Bronchial epithelial cell (primary cell): ENCODE results near the gene CCDC85C. TPM values are rescaled to one million over a fixed set of nuclear protein-coding genes. Genes with fewer than 3 reads are reported as not detected.
A peak's percentile ranks its signal among the peaks of the same experiment; 100 is the strongest.
"Not testable (repeated sequence)": the region's sequence is repeated elsewhere in the genome, so short reads cannot be mapped to it uniquely, and the experiment has no call there.

ENCODE experiments used
- DNase-seq: peaks from one replicate; pipeline ENCODE4 v3.0.0-alpha.2; 2010; ENCODE audit warnings: low read depth
- FAIRE-seq: peaks from 2 replicates; lab custom pipeline; 2011; peaks lifted over from hg19 to GRCh38; lab: Jason Lieb, UNC
- H3K27me3 ChIP-seq: 2 replicates; pipeline ENCODE4 v1.5.1; 2011; ENCODE audit warnings: low read length; ENCODE audit not compliant: control insufficient read depth, insufficient read depth
- H3K36me3 ChIP-seq: 2 replicates; pipeline ENCODE4 v1.5.1; 2011; ENCODE audit warnings: low read length; ENCODE audit not compliant: control insufficient read depth, insufficient read depth
- H3K4me3 ChIP-seq: 2 replicates; pipeline ENCODE4 v1.5.1; 2011; ENCODE audit warnings: mild to moderate bottlenecking, low read depth, low read length, control low read depth
- total RNA-seq: library from RNA; depleted of rRNA; stranded (reverse); fragments of >200 nt; gene quantifications from 2 replicates; pipeline ENCODE4 v1.2.1, GENCODE V29; 2014
- TF ChIP-seq, protein P1 (sequence below): IDR thresholded peaks from 2 replicates; pipeline ENCODE4 v1.5.1; 2011; ENCODE audit warnings: mild to moderate bottlenecking, moderate library complexity, low read length, control low read depth, inconsistent platforms; ENCODE audit not compliant: insufficient read depth, severe bottlenecking

Gene CCDC85C
- total RNA-seq, 1 donor from 2014 or later: 26.6 TPM

DNA sequence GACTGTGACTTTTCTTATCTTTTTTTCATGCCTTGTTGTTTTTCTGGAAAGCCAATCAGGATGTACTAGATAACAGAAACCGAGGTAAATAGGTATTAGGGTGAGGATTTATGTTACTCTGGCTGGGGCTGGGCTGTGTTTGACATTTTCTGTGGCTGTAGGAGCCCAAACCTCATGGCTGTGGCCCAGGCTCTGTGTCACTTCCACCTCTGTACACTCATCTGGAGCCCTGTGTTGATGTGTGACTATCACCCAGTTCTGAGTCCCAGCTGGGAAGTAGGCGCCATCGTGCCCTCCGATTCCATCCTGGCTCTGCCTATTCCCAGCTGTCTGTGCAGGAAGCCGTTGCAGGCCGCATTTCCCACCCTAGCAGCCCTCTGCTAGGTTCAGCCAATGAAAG lies 39.3 kb upstream of the CCDC85C start:
- peak; percentile 23 for FAIRE-seq
- no peak for DNase-seq
- H3K4me3 ChIP-seq: no peak overlapping the region
- peaks cover 2% of the 10 kb centered on the region for H3K27me3 ChIP-seq
- H3K36me3 ChIP-seq: no peaks in the 10 kb centered on the region
- TF ChIP-seq, protein P1, sequence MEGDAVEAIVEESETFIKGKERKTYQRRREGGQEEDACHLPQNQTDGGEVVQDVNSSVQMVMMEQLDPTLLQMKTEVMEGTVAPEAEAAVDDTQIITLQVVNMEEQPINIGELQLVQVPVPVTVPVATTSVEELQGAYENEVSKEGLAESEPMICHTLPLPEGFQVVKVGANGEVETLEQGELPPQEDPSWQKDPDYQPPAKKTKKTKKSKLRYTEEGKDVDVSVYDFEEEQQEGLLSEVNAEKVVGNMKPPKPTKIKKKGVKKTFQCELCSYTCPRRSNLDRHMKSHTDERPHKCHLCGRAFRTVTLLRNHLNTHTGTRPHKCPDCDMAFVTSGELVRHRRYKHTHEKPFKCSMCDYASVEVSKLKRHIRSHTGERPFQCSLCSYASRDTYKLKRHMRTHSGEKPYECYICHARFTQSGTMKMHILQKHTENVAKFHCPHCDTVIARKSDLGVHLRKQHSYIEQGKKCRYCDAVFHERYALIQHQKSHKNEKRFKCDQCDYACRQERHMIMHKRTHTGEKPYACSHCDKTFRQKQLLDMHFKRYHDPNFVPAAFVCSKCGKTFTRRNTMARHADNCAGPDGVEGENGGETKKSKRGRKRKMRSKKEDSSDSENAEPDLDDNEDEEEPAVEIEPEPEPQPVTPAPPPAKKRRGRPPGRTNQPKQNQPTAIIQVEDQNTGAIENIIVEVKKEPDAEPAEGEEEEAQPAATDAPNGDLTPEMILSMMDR: no peak

DNA sequence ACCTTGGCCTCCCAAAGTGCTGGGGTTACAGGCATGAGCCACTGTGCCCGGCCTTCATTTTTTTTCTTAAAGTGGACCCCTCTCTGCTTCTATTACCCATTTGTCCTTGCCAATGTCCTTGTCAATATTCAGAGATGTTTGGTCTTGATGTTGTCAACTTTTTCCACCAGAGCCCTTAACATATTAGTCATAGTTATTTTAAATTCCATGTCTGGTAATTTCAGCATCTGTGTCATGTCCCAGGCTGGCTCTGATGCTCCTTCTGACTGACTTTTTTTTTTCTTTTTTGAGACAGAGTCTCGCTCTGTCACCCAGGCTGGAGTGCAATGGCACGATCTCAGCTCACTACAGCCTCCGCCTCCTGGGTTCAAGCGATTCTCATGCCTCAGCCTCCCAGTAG lies 38.8 kb upstream of the CCDC85C start:
- H3K27me3 ChIP-seq, H3K36me3 ChIP-seq, DNase-seq, FAIRE-seq, H3K4me3 ChIP-seq: not testable (repeated sequence)

DNA sequence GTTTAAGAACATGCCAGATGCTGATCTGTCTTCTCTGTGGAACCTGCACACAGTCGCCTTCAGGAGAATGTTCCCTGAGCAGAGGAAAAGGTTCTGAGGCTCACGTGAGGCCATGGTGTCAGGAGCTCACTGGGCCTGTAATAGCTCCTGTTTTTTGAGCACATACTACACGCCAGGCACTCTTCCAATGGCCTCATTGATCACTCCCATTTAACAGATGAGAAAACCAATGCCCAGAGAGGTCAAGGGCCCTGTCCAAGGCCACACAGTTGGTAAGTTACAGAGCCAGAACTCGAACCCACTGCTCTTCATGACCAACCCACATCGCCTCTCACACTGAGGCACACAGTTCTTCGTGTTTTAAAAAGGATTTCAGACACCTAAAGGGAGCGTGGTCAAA lies 33.6 kb upstream of the CCDC85C start:
- Histone ChIP-seq H3K27me3 (no peaks in the 10 kb centered on the region), H3K4me3 (no peak overlapping the region), H3K36me3 (no peaks in the 10 kb centered on the region)
- FAIRE-seq (no peak), DNase-seq (no peak)
- TF ChIP-seq, protein P1: no peak

DNA sequence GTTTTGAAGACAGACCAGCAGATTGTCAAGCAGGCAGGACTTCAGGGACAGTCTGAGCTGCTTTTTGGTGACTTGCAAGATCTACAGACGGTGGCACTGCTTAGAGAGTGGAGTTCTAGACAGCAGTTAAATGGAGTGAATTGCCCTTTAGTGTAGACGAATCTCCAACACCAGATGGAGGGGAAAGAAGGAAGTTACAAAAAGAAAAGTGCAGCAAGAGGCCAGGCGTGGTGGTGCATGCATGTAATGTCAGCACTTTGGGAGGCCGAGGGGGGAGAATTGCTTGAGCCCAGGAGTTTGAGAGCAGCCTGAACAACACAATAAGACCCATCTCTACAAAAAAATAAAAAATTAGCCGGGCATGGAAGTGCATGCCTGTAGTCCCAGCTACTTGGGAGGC lies 32.5 kb upstream of the CCDC85C start:
- H3K27me3 ChIP-seq: peaks cover 3% of the 10 kb centered on the region
- DNase-seq (no peak), FAIRE-seq (no peak)
- TF ChIP-seq, protein P1: no peak
- no peak overlapping the region for H3K4me3 ChIP-seq
- no peaks in the 10 kb centered on the region for H3K36me3 ChIP-seq

DNA sequence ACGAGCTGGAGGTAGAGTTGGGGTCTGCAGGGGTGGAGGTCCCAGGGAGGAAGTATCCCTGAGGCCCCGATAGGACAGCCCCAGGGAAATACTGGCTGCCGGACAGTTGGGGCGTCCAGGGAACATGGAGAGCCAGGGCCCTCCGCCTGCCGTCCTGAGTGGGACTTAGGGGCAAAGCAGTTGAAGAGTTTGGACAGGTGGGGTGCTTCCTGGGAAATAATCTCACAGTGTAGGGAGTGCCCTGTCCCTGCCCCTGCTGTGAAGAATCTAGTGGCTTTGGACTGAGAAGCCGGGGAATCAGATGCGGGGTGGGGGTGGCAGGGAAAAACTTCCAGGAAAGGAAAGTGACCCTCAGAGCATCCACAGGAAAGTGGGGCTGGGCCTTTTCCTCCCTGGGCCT lies 31.1 kb upstream of the CCDC85C start:
- DNase-seq (no peak), FAIRE-seq (no peak)
- Histone ChIP-seq H3K36me3 (no peaks in the 10 kb centered on the region), H3K4me3 (no peak overlapping the region), H3K27me3 (peaks cover 3% of the 10 kb centered on the region)
- TF ChIP-seq, protein P1: no peak

DNA sequence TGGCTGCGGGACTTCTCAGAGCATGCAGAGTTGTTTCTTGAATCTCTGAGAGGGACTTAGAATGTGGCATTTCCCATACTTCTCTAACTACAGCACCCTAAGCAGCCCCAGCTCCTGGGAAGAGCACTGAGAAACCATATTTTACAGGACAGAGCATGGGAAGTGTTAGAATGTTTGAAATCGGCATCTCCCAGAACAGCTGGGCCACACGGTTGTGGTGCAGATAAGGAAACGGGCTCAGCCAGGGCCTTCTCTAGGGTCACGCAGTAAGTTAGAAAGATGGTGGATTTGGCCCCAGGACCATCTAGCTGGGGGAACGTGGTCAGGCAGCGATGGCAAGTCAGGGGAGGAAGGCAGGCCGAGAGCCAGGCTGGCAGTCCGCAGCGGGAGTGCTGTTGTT lies 30.4 kb upstream of the CCDC85C start:
- no peak for DNase-seq
- Histone ChIP-seq H3K4me3 (no peak overlapping the region), H3K27me3 (peaks cover 3% of the 10 kb centered on the region), H3K36me3 (no peaks in the 10 kb centered on the region)
- no peak for FAIRE-seq
- TF ChIP-seq, protein P1: no peak
